CD4-positive, alpha-beta T cell (primary cell): ENCODE measurements around the gene SAT1. TPM values are rescaled to one million over a fixed set of nuclear protein-coding genes. Genes with fewer than 3 reads are reported as not detected.

ENCODE experiments used
- ATAC-seq: fragments of 200-7000 bp; cut with Tn5 transposase; one replicate; pipeline ENCODE4 v1.10.0; 2022; ENCODE audit warnings: mild to moderate bottlenecking; ENCODE audit not compliant: poor library complexity
- CTCF ChIA-PET: fragments of 350-600 bp; sonication (Branson Sonifier 250); formaldehyde crosslinking; loops from one replicate; lab custom pipeline; 2021; ENCODE audit warnings: antibody characterized with exemption, inconsistent platforms; lab: Charles Lee
- POLR2A ChIA-PET: fragments of 350-600 bp; sonication (Branson Sonifier 250); formaldehyde crosslinking; loops from one replicate; lab custom pipeline; 2021; ENCODE audit warnings: antibody characterized with exemption, inconsistent platforms; lab: Charles Lee
- DNase-seq, 14 experiments: peaks; one replicate each; pipeline ENCODE4 v3.0.0-alpha.2; 2013 to 2020; ENCODE audit warnings: mixed read lengths in 2 of 14
- H3K27ac ChIP-seq, 2 donors: one replicate each; pipeline versions ENCODE4 v1.5.1 to v1.7.0; 2013; ENCODE audit warnings: low read length in 2 of 2, low read depth in 1 of 2, mild to moderate bottlenecking in 1 of 2
- H3K27me3 ChIP-seq, 2 experiments: 1 replicate in 1 of 2; 2 replicates in 1 of 2; pipeline versions ENCODE4 v1.6.1 to v1.7.0; 2013; ENCODE audit warnings: low read length in 2 of 2, control low read depth in 1 of 2, mild to moderate bottlenecking in 1 of 2, moderate library complexity in 1 of 2; ENCODE audit not compliant: insufficient read depth in 2 of 2, control insufficient read depth in 1 of 2
- H3K36me3 ChIP-seq: one replicate; pipeline ENCODE4 v1.6.1; 2013; ENCODE audit warnings: low read length, control low read depth; ENCODE audit not compliant: insufficient read depth
- H3K4me1 ChIP-seq: one replicate; pipeline ENCODE4 v1.6.1; 2013; ENCODE audit warnings: low read length, control low read depth; ENCODE audit not compliant: insufficient read depth
- H3K4me3 ChIP-seq: one replicate; pipeline ENCODE4 v1.5.1; 2013; ENCODE audit warnings: mild to moderate bottlenecking, low read length, moderate library complexity
- H3K9me3 ChIP-seq, 2 experiments: 1 replicate in 1 of 2; 2 replicates in 1 of 2; pipeline versions ENCODE4 v1.6.1 to v1.7.0; 2013; ENCODE audit warnings: low read length in 2 of 2, mild to moderate bottlenecking in 2 of 2, control low read depth in 1 of 2, moderate library complexity in 1 of 2; ENCODE audit not compliant: control insufficient read depth in 1 of 2, insufficient read depth in 1 of 2
- H3K27ac Mint-ChIP-seq: one replicate; pipeline ENCODE4 v1.8.0; 2020; ENCODE audit warnings: mixed read lengths
- H3K27me3 Mint-ChIP-seq: one replicate; pipeline ENCODE4 v1.8.0; 2021; ENCODE audit warnings: mixed read lengths
- H3K36me3 Mint-ChIP-seq: one replicate; pipeline ENCODE4 v1.8.0; 2021; ENCODE audit warnings: low read depth, mixed read lengths
- H3K4me1 Mint-ChIP-seq: one replicate; pipeline ENCODE4 v1.8.0; 2021; ENCODE audit warnings: low read depth, mixed read lengths
- H3K4me3 Mint-ChIP-seq: one replicate; pipeline ENCODE4 v1.8.0; 2020; ENCODE audit warnings: mild to moderate bottlenecking, mixed read lengths
- H3K9me3 Mint-ChIP-seq: one replicate; pipeline ENCODE4 v1.8.0; 2020; ENCODE audit warnings: mixed read lengths
- CTCF ChIP-seq: fragments of 200-600 bp; IDR thresholded peaks from one replicate; pipeline ENCODE4 v1.8.0; 2022; ENCODE audit warnings: antibody characterized with exemption, mild to moderate bottlenecking
- intact Hi-C, 2 experiments: fragments of 100-400 bp; cut with DNase I in 1 of 2; cut with micrococcal nuclease in 1 of 2; formaldehyde crosslinking; loops; one replicate each; pipeline versions ENCODE4 v1.15.1 to v1.9.0; 2023 to 2025; cut with DNase I, micrococcal nuclease
- total RNA-seq, 174 experiments: library from RNA in 2 of 174; stranded (reverse) in 2 of 174; gene quantifications; one replicate each; pipeline ENCODE4 v1.2.3 and lab custom pipeline; 2021 to 2026

SAT1 gene
- total RNA-seq, 2 experiments from 2014 or later, result 305 to 312 TPM

GRCh38 chrX:23787745-23788118, 4.8 kb downstream of the SAT1 start:
- DNase-seq, result no peak
- H3K36me3 ChIP-seq, result peaks cover 18% of the 10 kb centered on the region
- no peaks in the 10 kb centered on the region for H3K9me3 ChIP-seq
- peaks cover 37% of the 10 kb centered on the region for H3K36me3 Mint-ChIP-seq
- intact Hi-C loops, result loop anchor here (2.0 to 10.0 kb wide), 4 partner anchors 115 to 687 kb away; partner anchors contain the start of genes KLHL15 (in 1 of the 2) and ZFX (in 1 of the 2)
- peaks cover 31% of the 10 kb centered on the region for H3K4me1 Mint-ChIP-seq
- H3K27me3 ChIP-seq, result no peaks in the 10 kb centered on the region
- no peak overlapping the region for H3K27ac ChIP-seq
- ChIA-PET POLR2A (interaction anchor here (0.7 kb wide), 1 partner anchor 109 kb away, joined by 3 read pairs; no protein-coding TSS in a partner anchor), CTCF (no interaction called here)
- no peak overlapping the region for H3K4me3 ChIP-seq
- no peak overlapping the region for H3K27ac Mint-ChIP-seq
- no peak for ATAC-seq
- H3K4me1 ChIP-seq, result peaks cover 8% of the 10 kb centered on the region
- H3K9me3 Mint-ChIP-seq, result no peaks in the 10 kb centered on the region
- no peaks in the 10 kb centered on the region for H3K27me3 Mint-ChIP-seq
- no peak for TF ChIP-seq CTCF
- no peak overlapping the region for H3K4me3 Mint-ChIP-seq

- H3K36me3 Mint-ChIP-seq, result peaks cover 31% of the 10 kb centered on the region
- no peaks in the 10 kb centered on the region for H3K9me3 ChIP-seq
- DNase-seq (no peak), ATAC-seq (no peak)
- peaks cover 8% of the 10 kb centered on the region for H3K4me1 ChIP-seq
- no peaks in the 10 kb centered on the region for H3K27me3 Mint-ChIP-seq
- H3K36me3 ChIP-seq, result peaks cover 18% of the 10 kb centered on the region
- no peak overlapping the region for H3K4me3 ChIP-seq
- TF ChIP-seq CTCF, result no peak
- no peaks in the 10 kb centered on the region for H3K9me3 Mint-ChIP-seq
- ChIA-PET POLR2A (no interaction called here), CTCF (no interaction called here)
- no peak overlapping the region for H3K27ac ChIP-seq
- intact Hi-C loops, result loop anchor here (10.0 kb wide), 3 partner anchors 236 to 686 kb away; partner anchors contain the start of genes KLHL15 (in 1 of the 2) and ZFX (in 1 of the 2)
- no peak overlapping the region for H3K4me3 Mint-ChIP-seq
- peaks cover 27% of the 10 kb centered on the region for H3K4me1 Mint-ChIP-seq
- no peak overlapping the region for H3K27ac Mint-ChIP-seq
- H3K27me3 ChIP-seq, result no peaks in the 10 kb centered on the region
Measured at GRCh38 chrX:23788521-23788920, 5.5 kb downstream of the SAT1 start.

GRCh38 chrX:23788946-23789345, 6.0 kb downstream of the SAT1 start:
- no peak for TF ChIP-seq CTCF
- H3K27ac Mint-ChIP-seq, result no peak overlapping the region
- H3K9me3 Mint-ChIP-seq, result no peaks in the 10 kb centered on the region
- Histone ChIP-seq H3K9me3 (no peaks in the 10 kb centered on the region), H3K27ac (no peak overlapping the region), H3K27me3 (no peaks in the 10 kb centered on the region), H3K4me3 (no peak overlapping the region), H3K36me3 (peaks cover 18% of the 10 kb centered on the region), H3K4me1 (peaks cover 8% of the 10 kb centered on the region)
- no peak overlapping the region for H3K4me3 Mint-ChIP-seq
- no peak for ATAC-seq
- ChIA-PET POLR2A (interaction anchor here (0.8 kb wide), 1 partner anchor 156 kb away, joined by 4 read pairs; no protein-coding TSS in a partner anchor), CTCF (interaction anchor here (0.7 kb wide), 1 partner anchor 599 kb away, joined by 3 read pairs; no protein-coding TSS in a partner anchor)
- peaks cover 24% of the 10 kb centered on the region for H3K4me1 Mint-ChIP-seq
- no peak for DNase-seq
- intact Hi-C loops, result loop anchor here (10.0 kb wide), 3 partner anchors 236 to 686 kb away; partner anchors contain the start of genes KLHL15 (in 1 of the 2) and ZFX (in 1 of the 2)
- no peaks in the 10 kb centered on the region for H3K27me3 Mint-ChIP-seq
- H3K36me3 Mint-ChIP-seq, result peaks cover 26% of the 10 kb centered on the region
